GM19238 (cell line): Measurements from ENCODE around the gene FBXL14.

ENCODE experiments used
- DNase-seq: peaks from one replicate; pipeline ENCODE4 v3.0.0; 2011; ENCODE audit warnings: low spot score; ENCODE audit not compliant: insufficient read length

FBXL14 gene

DNA sequence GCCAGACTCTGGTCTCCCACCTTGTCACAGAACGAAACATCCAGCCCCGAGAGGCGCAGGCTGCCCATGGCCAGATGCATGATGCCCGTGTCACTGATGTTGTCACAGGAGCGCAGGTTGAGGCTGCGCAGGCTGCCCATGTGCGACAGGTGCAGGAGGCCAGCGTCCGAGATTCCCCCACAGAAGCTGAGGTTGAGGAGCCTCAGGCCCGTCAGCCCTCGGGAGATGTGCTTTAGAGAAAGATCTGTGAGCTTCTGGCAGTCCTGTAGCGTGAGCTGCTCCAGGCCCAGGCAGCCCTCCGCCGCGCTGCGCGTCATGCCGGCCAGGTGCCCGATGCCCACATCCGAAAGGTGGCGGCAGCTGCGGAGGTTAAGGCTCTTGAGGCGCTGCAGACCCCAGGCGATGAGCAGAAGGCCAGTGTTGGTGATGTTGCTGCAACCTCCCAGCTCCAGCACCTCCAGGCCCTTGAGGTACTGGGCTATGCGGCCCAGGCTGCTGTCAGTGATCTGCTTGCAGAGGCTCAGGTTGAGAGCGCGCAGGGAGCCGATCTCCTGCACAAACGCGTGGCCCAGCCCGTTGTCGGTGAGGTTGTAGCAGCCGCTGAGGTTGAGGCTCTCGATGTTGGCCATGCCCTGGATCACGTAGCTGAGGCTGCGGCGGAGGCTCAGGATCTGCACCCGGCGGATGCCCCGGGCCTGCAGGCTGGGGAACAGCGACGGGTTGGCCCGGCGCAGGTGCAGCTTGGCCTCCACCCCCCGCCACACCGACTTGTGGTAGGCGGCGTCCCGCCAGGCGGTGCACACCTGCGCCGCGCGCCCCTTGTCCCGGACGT, 991 bp downstream of the FBXL14 start:
- DNase-seq: no peak

DNA sequence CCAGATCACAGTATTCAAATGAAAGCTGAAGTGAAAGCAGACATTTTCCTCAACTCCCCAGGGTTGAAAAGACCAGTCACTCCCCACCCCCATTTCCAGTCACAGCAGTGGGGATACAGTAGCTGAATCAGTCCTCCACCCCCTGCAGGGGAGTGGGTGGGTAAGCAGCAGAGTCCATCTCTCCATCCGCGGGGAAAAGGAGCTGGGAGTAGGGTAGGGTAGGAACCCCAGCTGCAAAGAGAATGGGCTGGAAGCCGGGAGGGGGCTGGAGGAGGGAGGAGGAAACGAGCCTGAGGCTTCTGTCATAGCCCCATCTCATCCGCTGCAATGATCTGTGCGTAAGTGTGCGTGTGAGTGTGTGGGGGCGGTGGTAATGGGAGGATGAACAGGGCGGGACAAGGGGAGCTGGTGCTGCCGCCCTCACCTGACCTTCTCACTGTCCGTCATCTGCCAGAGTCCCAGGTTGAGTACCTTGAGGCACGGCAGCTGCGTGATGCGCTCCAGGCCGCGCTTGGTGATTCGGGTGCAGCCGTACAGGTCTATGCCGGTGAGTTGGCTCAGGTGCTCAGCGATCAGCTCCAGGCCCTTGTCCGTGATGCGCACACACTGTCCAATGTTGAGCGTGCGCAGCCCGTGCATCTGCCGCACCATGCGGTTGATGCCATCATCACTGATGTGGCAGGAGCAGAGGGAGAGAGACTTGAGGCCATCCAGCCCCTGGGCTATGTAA, 1.8 kb downstream of the FBXL14 start:
- DNase-seq: no peak

DNA sequence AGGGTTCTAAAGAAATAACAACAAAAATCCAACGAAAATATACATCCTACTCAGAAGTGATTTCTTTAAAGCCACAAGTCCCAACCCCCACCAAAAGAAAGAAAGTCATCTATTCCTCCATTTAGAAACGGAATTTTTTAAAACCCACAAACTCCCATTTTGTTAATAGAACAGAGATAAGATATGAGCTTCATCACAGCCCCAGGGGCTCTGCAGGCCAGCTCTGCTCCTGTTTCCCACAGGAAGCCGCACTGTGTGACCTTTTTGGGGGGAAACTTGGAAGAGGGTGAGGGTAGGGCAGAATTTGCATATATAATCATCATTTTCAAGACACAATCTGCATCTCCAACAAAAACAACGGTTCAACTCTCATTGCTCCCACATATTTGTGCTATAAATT, 2.8 kb downstream of the FBXL14 start:
- DNase-seq: no peak

DNA sequence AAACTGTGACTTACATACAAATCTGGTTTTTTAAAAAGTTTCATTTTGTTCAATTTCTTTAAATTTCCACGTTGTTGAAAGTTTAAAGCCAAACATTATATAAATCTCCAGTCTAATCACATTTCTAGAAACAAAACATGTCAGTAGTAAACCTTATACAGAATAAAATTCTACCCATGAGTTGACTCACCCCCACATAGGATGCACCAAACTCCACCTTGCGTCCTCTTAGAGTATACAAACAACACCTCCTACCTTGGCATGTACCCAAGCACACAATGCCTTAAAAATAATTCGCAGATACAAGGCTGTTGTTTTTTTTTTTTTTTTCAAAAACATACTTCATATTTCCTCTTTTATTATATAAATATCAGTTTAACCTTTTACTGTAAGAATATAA, 3.3 kb downstream of the FBXL14 start:
- no peak for DNase-seq

GRCh38 chr12:1590221-1590979, 4.0 kb downstream of the FBXL14 start:
- DNase-seq: no peak

GRCh38 chr12:1588575-1588947, 5.8 kb downstream of the FBXL14 start:
- DNase-seq: no peak

- DNase-seq: no peak
These were observed 6.3 kb downstream of the FBXL14 start for GRCh38 chr12:1587927-1588574.

DNA sequence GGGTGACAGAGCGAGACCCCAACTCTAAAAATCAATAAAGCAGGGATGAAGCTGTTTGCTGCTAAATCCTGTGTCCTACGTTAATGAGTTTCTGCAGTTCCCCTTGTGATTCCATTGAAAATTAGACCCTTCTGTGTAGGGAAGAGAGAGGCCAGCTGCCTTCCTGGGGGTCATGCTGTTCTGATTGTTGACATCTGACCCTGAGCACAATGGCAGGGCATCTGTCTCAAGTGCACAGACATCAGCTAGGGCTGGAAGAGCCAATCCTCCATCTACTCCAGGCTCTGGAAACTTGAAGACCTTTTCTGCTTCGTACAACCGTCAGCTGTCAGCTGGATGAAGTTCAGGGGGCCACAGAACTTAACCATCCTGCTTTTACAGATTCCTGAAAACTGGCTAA, 10.1 kb downstream of the FBXL14 start:
- DNase-seq: no peak

DNA sequence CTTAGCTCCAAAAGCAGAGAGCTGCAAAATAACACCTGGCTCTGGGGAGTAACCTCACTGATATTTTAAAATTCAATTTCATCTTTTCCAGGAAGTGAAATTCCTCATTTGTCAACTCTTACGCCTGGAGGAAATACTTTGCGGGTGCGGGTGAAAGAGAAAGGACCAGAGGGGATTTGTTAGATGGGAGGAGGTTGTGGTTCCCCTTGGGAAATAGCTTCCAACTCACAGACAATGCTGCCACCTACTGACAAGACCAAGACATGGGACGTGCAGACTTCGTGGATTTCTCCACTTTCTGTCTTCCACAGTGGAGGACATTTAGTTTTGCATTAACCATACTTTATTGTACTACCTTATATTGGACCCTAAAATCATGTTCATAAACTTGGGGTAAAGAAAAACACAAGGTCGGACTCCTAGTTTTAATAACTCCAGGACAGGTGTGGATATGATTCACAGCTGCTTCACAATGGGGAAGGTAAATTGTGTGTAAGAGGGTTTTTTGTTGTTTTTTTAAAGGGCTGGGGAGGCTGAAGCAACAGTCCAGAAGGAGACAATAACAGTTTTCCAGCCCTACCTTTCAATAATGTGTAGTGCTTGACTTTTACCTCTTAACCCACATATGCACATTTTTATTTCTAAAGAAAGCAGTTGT, 10.8 kb downstream of the FBXL14 start:
- DNase-seq: peak; percentile 58

DNA sequence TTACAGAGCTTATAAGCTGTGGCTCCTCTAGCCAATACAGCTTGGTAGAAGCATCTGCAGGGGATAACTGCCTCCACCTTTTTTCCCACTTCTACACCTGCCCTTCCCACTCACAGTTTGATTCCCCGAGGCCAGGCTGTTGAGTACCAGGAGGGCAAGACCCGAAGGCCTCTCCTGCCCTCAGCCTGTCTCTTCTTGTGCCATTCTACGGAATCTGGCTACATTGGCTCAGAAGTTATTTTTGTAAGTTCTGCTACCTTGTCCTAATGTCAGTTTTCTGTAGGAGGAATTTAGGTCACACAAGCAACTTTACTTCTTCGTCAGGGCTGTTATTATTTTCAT, 11.7 kb downstream of the FBXL14 start:
- no peak for DNase-seq

- DNase-seq: no peak
These were observed 12.2 kb downstream of the FBXL14 start for GRCh38 chr12:1581973-1582708.

- no peak for DNase-seq
These were observed 13.9 kb downstream of the FBXL14 start for GRCh38 chr12:1580526-1580925.

GRCh38 chr12:1579651-1580435, 14.5 kb downstream of the FBXL14 start:
- DNase-seq: no peak

DNA sequence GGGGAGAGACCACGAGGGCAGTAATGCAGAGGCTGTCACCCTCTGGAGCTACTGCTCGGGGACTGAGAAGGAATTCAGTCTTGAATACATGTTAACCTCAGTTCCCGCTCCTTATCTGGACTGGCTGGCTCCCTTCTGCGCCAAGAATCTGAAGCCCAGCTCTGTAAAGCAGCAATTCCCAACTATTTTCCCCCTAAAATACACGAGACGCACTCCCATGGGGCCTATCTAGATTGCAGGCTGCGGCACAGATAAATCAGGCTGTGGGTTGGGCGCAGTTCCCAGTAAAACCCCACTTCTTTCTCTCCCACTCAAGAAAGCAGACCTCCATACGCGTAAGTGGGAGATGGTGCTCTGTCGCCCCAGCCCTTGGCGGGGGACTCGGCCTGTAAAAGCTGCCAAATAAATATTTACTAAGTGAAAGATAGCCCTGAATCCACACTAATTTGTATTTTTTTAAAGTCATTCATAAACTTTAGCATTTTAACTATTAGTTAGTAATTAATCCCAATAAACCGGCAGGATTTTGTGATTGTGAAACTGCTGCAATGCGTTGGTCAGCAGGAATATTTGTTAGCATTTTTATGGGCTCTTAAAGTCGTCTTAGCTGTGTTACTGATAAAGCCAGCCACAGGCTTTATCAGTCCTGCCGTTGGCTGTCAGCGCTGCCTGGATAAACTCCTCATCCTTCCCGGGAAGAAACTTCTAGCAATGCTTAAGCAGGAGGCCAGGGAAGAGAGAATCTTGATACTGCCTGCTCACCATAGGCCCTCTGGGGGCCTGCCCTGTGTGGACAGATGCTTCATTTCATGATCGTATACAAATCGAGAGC, 17.8 kb downstream of the FBXL14 start:
- no peak for DNase-seq

DNA sequence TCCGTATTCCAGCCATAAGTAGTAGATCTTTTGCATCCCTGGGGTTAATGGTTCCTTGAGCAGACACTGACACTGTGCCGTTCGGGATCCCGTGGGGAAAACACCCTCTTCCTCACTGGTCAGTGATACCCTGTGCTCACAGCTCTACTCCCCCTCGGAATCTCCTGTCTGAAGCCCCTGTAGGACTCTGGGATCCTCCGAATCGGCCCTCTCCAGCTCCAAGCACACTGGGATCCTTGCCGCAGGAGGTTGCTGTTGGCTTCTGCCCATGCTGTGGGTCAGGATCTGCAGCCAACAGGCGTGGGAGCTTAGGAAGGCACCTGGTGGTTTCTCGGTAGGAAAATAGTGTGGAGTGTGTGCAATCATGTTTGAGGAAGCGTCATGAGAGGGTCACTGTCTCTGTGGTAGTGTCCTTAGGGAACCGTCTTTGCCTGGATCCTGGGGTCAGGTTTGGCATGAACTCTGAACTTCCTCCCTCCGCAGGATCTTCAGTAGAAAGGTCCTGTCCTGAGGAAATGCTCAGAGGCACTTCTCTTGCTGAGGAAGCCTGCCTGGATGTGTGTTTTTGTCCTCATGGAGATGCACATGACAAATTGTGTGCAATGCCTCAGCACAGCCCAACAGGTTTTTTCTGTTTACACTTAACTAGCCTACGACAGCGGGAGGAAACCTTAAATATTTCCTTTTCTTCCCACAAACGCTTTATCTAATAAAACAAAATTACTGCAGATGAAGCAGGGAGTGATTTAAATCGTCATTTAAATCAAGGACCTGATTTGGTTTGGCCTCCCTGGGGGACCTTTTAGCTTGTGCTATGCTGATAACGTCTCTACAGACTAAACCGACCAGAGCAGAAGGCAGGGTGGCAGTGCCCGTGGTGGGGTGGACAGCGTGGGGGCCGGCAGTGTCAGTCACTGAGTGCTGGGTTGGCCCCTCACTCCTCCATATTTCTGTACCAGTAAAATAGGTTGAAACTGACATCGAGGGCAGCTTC, 18.7 kb downstream of the FBXL14 start:
- DNase-seq: no peak

- DNase-seq: no peak
These were observed 19.5 kb downstream of the FBXL14 start for GRCh38 chr12:1574865-1575259.

GRCh38 chr12:1573960-1574864, 20.2 kb downstream of the FBXL14 start:
- DNase-seq: no peak
